ENCODE data around the gene SLC27A3.

GRCh38 chr1:153750026-153750995 lies 24.9 kb upstream of the SLC27A3 start:
- TF ChIP-seq REST (IDR thresholded peaks at IDR 0.05; ENCODE audit: borderline replicate concordance): no peak
- no peak for TF ChIP-seq CTCF (IDR thresholded peaks at IDR 0.05; ENCODE audit: poor library complexity, severe bottlenecking)

Data from neural cell (in vitro differentiated cells).